ENCODE data around the gene NCAPD3. TPM values are rescaled to one million over a fixed set of nuclear protein-coding genes. Genes with fewer than 3 reads are reported as not detected.

Gene NCAPD3
- total and polyA plus RNA-seq, 2 of the 13 experiments (the other 11 are each of a cell fraction or from before 2014, with no cell fraction given) = 20.7 to 25.6 TPM

GRCh38 chr11:134140961-134141490 is 82.7 kb downstream of the NCAPD3 start:
- 70% methylated on average over 7 of the region's 7 CpGs for WGBS (ENCODE audit: low lambda C conversion rate)
- TF ChIP-seq ZNF615 (CRISPR knock-in tag; IDR thresholded peaks at IDR 0.05; ENCODE audit: borderline replicate concordance) (no peak), ZNF441 (CRISPR knock-in tag; IDR thresholded peaks at IDR 0.05; ENCODE audit: borderline replicate concordance) (no peak), ZNF644 (CRISPR knock-in tag; IDR thresholded peaks at IDR 0.05; ENCODE audit: low read depth) (no peak), MIXL1 (CRISPR knock-in tag; IDR thresholded peaks at IDR 0.05) (no peak), ZC3H4 (CRISPR knock-in tag; IDR thresholded peaks at IDR 0.05; ENCODE audit: borderline replicate concordance) (no peak), SSRP1 (CRISPR knock-in tag; IDR thresholded peaks at IDR 0.05) (no peak), MTA1 (CRISPR knock-in tag; IDR thresholded peaks at IDR 0.05; ENCODE audit: borderline replicate concordance) (no peak), ZNF749 (CRISPR knock-in tag; IDR thresholded peaks at IDR 0.05; ENCODE audit: borderline replicate concordance) (no peak), HHEX (CRISPR knock-in tag; IDR thresholded peaks at IDR 0.05) (no peak), RFX3 (CRISPR knock-in tag; IDR thresholded peaks at IDR 0.05) (no peak), POLR2G (IDR thresholded peaks at IDR 0.05; ENCODE audit: low read depth, low read length) (no peak), HMG20B (CRISPR knock-in tag; conservative IDR thresholded peaks at IDR 0.05) (no peak), THAP11 (CRISPR knock-in tag; IDR thresholded peaks at IDR 0.05) (no peak), MAFF (IDR thresholded peaks at IDR 0.05; ENCODE audit: low read depth, low read length) (no peak)
- TF ChIP-seq, protein P1, sequence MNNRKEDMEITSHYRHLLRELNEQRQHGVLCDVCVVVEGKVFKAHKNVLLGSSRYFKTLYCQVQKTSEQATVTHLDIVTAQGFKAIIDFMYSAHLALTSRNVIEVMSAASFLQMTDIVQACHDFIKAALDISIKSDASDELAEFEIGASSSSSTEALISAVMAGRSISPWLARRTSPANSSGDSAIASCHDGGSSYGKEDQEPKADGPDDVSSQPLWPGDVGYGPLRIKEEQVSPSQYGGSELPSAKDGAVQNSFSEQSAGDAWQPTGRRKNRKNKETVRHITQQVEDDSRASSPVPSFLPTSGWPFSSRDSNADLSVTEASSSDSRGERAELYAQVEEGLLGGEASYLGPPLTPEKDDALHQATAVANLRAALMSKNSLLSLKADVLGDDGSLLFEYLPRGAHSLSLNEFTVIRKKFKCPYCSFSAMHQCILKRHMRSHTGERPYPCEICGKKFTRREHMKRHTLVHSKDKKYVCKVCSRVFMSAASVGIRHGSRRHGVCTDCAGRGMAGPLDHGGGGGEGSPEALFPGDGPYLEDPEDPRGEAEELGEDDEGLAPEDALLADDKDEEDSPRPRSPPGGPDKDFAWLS (CRISPR knock-in tag; IDR thresholded peaks at IDR 0.05; ENCODE audit: borderline replicate concordance) = no peak
- TF ChIP-seq, protein P2, sequence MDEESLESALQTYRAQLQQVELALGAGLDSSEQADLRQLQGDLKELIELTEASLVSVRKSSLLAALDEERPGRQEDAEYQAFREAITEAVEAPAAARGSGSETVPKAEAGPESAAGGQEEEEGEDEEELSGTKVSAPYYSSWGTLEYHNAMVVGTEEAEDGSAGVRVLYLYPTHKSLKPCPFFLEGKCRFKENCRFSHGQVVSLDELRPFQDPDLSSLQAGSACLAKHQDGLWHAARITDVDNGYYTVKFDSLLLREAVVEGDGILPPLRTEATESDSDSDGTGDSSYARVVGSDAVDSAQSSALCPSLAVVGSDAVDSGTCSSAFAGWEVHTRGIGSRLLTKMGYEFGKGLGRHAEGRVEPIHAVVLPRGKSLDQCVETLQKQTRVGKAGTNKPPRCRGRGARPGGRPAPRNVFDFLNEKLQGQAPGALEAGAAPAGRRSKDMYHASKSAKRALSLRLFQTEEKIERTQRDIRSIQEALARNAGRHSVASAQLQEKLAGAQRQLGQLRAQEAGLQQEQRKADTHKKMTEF (CRISPR knock-in tag; IDR thresholded peaks at IDR 0.05) = no peak
- TF ChIP-seq, protein P3, sequence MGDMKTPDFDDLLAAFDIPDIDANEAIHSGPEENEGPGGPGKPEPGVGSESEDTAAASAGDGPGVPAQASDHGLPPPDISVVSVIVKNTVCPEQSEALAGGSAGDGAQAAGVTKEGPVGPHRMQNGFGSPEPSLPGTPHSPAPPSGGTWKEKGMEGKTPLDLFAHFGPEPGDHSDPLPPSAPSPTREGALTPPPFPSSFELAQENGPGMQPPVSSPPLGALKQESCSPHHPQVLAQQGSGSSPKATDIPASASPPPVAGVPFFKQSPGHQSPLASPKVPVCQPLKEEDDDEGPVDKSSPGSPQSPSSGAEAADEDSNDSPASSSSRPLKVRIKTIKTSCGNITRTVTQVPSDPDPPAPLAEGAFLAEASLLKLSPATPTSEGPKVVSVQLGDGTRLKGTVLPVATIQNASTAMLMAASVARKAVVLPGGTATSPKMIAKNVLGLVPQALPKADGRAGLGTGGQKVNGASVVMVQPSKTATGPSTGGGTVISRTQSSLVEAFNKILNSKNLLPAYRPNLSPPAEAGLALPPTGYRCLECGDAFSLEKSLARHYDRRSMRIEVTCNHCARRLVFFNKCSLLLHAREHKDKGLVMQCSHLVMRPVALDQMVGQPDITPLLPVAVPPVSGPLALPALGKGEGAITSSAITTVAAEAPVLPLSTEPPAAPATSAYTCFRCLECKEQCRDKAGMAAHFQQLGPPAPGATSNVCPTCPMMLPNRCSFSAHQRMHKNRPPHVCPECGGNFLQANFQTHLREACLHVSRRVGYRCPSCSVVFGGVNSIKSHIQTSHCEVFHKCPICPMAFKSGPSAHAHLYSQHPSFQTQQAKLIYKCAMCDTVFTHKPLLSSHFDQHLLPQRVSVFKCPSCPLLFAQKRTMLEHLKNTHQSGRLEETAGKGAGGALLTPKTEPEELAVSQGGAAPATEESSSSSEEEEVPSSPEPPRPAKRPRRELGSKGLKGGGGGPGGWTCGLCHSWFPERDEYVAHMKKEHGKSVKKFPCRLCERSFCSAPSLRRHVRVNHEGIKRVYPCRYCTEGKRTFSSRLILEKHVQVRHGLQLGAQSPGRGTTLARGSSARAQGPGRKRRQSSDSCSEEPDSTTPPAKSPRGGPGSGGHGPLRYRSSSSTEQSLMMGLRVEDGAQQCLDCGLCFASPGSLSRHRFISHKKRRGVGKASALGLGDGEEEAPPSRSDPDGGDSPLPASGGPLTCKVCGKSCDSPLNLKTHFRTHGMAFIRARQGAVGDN (CRISPR knock-in tag; IDR thresholded peaks at IDR 0.05) = no peak
- TF ChIP-seq, protein P4, sequence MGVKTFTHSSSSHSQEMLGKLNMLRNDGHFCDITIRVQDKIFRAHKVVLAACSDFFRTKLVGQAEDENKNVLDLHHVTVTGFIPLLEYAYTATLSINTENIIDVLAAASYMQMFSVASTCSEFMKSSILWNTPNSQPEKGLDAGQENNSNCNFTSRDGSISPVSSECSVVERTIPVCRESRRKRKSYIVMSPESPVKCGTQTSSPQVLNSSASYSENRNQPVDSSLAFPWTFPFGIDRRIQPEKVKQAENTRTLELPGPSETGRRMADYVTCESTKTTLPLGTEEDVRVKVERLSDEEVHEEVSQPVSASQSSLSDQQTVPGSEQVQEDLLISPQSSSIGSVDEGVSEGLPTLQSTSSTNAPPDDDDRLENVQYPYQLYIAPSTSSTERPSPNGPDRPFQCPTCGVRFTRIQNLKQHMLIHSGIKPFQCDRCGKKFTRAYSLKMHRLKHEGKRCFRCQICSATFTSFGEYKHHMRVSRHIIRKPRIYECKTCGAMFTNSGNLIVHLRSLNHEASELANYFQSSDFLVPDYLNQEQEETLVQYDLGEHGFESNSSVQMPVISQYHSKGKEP (CRISPR knock-in tag; IDR thresholded peaks at IDR 0.05) = no peak
- FAIRE-seq (no peak), DNase-seq (ENCODE audit: low spot score) (no peak), ATAC-seq (no peak)
- intact Hi-C loops (cut with micrococcal nuclease; ENCODE audit: unreplicated experiment) (loop anchor here (1.0 kb wide), 1 partner anchor 211 kb away; no protein-coding TSS in a partner anchor), in situ Hi-C loops (cut with HindIII; ENCODE audit: extremely low pct_ligation_motif_present, low pct_unique_long_range_greater_than_20kb) (loop anchor here (5.0 kb wide), 1 partner anchor 94 kb away; no protein-coding TSS in a partner anchor)
- Histone ChIP-seq H3K36me3 (replicated peaks in 1 of 2; ENCODE audit: control insufficient read depth in 1 of 2, insufficient read depth in 2 of 2, low read length in 2 of 2) (no peaks in the 10 kb centered on the region), H3K4me3 (replicated peaks in 1 of 3; ENCODE audit: insufficient read depth in 1 of 3, low read depth in 2 of 3, low read length in 3 of 3) (no peak overlapping the region), H3K9ac (ENCODE audit: insufficient read depth, low read depth, low read length) (no peak overlapping the region), H4K20me1 (ENCODE audit: insufficient read depth, low read length) (no peaks in the 10 kb centered on the region), H3K4me1 (ENCODE audit: insufficient read depth, low read length) (no peaks in the 10 kb centered on the region), H2AFZ (ENCODE audit: low read length) (no peak overlapping the region), H3K4me2 (ENCODE audit: low read depth, low read length) (no peak overlapping the region), H3K27ac (ENCODE audit: extremely low read length, insufficient read depth, low read length) (no peak overlapping the region), H3K79me2 (ENCODE audit: insufficient read depth, low read length) (no peaks in the 10 kb centered on the region), H3K9me3 (ENCODE audit: low read length) (no peaks in the 10 kb centered on the region), H3K27me3 (ENCODE audit: control insufficient read depth in 1 of 2, insufficient read depth in 2 of 2, low read length in 2 of 2) (no peaks in the 10 kb centered on the region)
- ChIA-PET CTCF (ENCODE audit: low intra/inter-chr PET ratio, low total read pairs) (interaction anchor here (1.9 to 2.0 kb wide), 2 partner anchors 90 to 213 kb away, joined by 8 to 22 read pairs; no protein-coding TSS in a partner anchor), POLR2A (no interaction called here)
- no TSS peak for BruUV-seq (replicated peaks)
